Adrenal gland (tissue), 5 donors: ENCODE data around the gene PRXL2C.

Experiments used
- POLR2A ChIP-seq, 2 donors: fragments of 450-650 bp; IDR thresholded peaks; one replicate each; pipeline ENCODE4 v1.6.1; 2017; ENCODE audit warnings: antibody characterized with exemption in 2 of 2, mild to moderate bottlenecking in 2 of 2, moderate library complexity in 1 of 2
- TF ChIP-seq, protein P1 (sequence below), 6 experiments: fragments of 450-650 bp in 4 of 6; fragments of 200-600 bp in 2 of 6; sonication (generic) in 1 of 6; IDR thresholded peaks; 1 replicate in 5 of 6; 2 replicates in 1 of 6; pipeline versions ENCODE4 v1.5.1 to v1.8.0; 2016 to 2021; ENCODE audit warnings: antibody characterized with exemption in 6 of 6, mild to moderate bottlenecking in 2 of 6, moderate library complexity in 1 of 6
- donor health status: DM: no; HTN: no; CAD: no.

DNA sequence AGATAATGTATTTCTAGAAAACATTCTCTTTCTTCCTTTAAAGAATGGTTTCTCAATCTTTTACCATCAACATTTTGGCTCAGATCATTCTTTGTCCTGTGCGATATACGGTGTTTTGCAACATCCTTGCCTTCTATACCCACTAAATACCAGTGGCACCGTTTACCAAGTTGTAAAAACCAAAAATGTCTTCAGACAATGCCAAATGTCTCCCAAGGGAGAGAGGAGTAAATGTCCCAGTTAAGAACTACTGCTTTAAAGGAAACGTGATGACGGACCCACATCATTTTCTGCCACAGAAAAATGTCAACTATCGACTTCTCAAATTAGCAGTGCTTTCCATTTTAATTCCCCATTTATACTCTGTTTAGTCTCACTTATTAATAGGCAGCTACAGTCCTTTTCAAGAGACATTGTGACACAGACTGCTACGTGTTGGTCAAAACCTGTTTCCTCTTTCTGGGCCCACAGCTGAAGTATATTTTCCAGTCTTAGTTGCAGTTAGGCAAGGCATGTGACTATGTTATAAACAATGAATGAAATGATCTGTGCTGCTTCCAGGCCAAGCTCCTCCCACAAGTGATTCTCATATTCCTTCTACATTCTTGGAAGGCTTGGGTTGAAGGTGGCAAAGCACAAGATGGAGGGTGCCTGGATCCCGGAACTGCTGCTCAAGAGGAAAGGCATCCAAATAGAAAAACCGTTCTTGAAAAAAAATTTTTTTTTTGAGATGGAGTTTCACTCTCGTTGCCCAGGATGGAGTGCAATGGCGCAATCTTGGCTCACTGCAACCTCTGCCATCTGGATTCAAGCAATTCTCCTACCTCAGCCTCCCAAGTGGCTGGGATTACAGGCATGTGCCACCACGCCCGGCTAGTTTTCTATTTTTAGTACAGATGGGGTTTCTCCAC lies 8.8 kb downstream of the PRXL2C start:
- TF ChIP-seq, protein P1, sequence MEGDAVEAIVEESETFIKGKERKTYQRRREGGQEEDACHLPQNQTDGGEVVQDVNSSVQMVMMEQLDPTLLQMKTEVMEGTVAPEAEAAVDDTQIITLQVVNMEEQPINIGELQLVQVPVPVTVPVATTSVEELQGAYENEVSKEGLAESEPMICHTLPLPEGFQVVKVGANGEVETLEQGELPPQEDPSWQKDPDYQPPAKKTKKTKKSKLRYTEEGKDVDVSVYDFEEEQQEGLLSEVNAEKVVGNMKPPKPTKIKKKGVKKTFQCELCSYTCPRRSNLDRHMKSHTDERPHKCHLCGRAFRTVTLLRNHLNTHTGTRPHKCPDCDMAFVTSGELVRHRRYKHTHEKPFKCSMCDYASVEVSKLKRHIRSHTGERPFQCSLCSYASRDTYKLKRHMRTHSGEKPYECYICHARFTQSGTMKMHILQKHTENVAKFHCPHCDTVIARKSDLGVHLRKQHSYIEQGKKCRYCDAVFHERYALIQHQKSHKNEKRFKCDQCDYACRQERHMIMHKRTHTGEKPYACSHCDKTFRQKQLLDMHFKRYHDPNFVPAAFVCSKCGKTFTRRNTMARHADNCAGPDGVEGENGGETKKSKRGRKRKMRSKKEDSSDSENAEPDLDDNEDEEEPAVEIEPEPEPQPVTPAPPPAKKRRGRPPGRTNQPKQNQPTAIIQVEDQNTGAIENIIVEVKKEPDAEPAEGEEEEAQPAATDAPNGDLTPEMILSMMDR (IDR thresholded peaks at IDR 0.05) = no peak
- no peak for TF ChIP-seq POLR2A (IDR thresholded peaks at IDR 0.05)
